GM18508 (cell line): Measurements from ENCODE around the gene ENPP6.
"Not testable (repeated sequence)": the region's sequence is repeated elsewhere in the genome, so short reads cannot be mapped to it uniquely, and the experiment has no call there.

Experiments used
- ATAC-seq: cut with Tn5 transposase; IDR thresholded peaks from one replicate; pipeline ENCODE4 v1.9.1; 2021; ENCODE audit warnings: moderate number of reproducible peaks; ENCODE audit not compliant: insufficient read depth, unreplicated experiment

The ENPP6 gene

DNA sequence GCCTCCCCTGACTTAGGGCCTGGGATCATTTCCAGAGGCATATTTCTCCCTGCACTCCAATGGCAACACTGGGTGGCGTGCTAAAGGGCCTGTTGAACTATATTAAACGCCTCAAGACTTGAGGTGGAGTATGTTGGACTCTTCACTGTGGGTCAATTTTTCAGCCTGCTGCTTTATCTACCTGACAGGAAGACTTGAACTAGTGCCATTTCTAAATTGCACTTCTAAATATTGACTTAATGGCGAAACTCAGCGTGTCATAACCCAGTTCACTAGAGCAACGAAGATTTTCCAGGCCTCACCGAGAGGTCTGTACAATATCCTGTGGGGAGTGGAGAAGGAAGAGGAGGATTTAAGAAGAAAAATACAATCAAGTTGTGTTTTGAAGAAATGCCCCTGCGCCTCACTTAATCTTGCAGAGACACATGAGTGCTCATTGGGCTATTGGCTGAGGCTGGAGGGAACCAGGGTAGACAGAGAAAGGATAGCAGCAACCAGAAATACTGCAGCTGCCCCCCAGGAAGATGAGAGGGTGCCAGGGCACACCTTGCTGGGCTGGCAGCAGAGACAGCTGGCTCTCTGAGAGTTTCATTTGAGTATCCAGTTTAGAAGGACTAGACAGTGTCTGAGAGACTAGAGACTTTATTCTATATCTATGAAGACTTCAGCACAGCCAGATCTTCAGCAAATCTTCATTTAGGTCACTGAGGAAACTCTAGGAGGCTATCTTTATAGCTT, 67.4 kb downstream of the ENPP6 start:
- no peak for ATAC-seq

GRCh38 chr4:184148738-184149637, 68.7 kb downstream of the ENPP6 start:
- no peak for ATAC-seq

DNA sequence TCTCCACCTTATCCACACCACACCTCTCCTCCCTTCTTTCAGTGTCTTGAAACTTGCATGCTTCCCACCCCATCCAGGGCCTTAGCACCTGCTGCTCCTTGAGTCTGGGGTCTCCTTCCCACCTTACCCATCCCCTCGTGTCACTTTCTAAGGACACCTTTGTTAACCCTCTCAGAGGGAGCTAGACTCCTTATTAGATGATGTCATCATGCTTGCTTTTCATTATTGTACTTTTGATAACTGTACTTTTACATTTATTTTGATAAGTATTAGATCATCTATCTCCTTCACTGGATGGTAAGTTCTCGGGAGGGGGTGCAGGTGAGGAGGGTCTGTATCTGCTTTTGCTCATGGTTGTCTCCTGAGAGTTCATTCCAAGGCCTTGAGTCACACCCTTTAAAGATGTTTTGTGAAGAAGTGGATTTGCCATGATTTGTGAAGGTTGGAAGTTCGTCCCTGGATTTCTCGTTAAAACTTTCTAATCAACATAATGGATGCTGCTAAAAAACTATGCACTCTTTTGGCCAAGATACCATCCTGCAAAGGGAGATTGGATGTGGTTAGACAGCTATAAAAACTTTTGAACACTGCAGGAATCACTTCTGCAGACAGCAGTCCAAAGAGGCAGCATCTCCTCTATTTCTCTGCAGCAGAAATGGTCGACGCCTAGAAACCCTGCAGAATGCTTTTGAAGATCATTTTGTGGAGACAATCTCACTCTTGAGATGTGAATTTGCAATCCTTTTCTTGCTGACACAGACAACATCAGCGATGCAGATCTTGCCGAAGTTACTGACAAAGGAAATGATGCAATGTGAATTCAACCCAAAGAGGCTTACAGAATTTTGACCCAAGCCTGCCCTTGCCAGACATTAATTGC, 69.6 kb downstream of the ENPP6 start:
- no peak for ATAC-seq

DNA sequence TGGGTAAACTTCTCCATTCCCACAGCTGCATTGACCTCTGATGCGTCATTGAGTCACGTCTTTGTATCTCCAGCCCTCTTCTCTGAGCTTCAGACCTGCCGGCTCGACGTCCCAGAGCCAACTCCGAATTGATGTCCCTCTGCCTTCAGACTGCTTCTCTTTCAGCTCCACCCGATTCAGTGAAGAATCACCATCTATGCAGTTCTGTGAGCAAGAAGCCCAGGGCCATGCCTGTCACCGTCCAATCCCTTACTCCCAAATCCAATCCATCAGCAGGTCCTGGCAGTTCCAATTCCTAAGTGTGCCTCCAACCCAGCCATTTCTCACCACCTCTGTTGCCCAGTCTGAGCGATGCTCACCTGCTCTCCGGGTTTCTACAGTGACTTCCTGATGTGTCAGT, 70.7 kb downstream of the ENPP6 start:
- no peak for ATAC-seq

DNA sequence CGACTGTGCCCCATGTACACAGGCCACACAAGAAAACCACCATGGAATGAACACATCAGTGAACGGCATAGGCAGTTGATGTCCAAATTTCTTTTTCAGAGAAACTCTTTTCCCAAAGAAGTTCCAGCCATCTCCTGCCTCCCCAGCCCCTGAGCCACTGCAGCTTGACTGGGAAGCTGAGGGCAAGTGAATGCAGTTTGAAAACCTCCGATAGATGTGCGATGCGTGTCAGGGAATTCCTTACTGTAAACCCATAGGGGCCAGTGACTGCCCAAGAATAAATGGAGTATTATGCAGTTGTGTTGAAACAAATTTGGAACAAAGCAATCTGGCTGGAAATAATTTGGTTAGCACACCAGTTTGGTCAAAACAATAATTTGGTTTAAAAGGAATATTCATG, 72.1 kb downstream of the ENPP6 start:
- no peak for ATAC-seq

- no peak for ATAC-seq
These were observed 73.7 kb downstream of the ENPP6 start for GRCh38 chr4:184143770-184144564.

- no peak for ATAC-seq
These were observed 75.3 kb downstream of the ENPP6 start for GRCh38 chr4:184142121-184143000.

GRCh38 chr4:184140901-184141300, 76.8 kb downstream of the ENPP6 start:
- not testable (repeated sequence) for ATAC-seq

GRCh38 chr4:184136525-184136924, 81.1 kb downstream of the ENPP6 start:
- ATAC-seq = no peak

- no peak for ATAC-seq
These were observed 90.9 kb downstream of the ENPP6 start for GRCh38 chr4:184126800-184127199.

DNA sequence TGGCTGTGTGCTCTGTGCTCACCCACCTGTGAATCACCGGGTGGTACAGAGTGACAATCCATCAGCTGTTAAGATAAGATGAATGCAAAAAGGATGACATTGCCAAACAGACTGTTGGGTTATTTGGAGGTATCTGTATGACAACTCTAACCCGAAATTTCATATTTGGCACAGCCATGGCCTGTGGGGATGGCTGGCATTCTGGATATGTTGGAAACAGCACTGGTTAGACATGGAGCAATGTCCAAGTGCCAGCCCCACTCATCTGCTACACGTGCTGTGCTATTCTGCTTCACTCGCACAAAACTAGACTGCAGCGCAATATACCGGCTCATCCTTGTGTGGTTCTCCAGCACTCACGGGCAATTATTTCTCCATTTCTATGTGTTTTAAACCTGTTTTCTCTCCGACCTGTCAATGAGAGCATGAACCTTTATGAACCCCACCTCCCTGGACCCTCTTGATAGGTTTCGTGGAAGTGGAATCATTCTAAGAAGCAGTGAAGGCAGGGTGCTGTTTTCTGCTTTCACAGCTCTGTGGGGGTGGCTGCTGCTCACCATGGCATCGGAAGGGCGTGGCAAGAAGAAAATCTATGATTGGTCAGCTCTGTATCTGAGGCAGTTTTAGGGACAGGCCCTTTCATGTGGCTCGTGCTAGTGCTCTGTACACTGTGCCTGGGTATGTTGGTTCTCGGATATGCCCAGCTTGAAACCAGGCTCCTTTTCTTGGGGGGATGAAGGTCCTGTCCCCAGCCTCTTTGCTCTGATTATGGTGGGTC, 94.9 kb downstream of the ENPP6 start:
- no peak for ATAC-seq

- ATAC-seq = no peak
These were observed 97.0 kb downstream of the ENPP6 start for GRCh38 chr4:184120549-184121127.

DNA sequence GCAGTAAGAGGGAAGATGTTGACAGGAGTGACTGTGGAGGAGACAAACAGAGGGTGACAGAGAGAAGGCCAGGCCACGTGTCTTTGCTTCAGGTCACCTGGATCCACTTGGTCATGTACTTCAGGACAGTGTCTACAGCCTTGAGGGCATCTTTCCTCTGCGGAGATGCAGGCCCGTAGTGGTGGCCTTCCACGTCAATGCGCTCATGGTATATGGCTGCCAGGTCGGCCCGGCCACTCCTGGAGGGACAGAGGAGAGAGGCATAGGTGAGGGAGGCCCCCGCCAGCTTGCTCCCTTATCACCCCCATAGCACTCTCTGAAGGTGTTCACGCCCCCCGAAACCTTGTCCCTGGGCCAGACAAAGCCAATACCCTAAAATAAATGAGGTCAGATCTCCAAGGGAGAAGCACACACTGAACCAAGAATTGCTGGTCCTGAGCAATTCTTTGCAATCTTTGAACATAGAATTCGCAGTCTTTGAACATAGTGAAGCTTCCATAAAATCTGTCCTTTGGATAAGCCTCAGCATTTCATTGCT, 99.9 kb downstream of the ENPP6 start:
- no peak for ATAC-seq

DNA sequence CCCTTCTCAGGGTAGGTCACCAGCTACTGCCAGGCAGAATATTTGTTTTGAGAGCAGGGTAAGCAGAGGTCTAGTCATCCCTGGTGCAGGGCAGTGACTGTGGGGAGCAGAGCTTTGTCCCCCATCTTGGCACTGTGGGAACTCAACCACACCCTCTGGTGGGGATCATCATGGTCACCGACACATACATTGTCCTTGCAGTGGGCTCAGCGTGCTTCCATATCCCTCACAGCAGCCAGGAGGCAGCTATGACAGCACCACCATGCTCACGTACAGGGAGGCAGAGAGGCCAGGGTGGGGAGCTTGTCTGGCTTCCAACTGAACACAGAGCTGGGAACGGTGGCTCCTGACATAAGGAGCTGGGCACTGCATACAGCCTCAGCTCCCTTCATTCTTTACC, 102.3 kb downstream of the ENPP6 start:
- no peak for ATAC-seq

DNA sequence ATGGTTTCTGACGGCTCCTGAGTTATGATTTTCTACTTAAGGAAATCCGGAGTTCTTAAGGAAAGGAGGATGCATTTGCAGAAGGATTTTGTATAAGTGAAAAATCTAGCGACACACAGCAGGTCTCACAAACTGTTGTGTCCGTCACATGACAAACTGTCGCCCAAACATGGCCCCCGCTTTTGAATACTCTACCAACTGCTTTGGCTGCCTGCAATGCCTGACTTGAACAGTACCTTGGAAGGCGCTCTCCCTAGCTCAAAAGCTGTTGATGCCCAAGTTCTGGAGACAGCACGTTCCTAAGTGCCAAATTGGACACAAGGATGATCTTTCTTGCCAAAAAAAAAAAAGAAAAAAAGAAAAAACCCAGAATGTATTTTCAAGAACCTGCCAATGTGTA, 103.2 kb downstream of the ENPP6 start:
- no peak for ATAC-seq

GRCh38 chr4:184112006-184112550, 105.6 kb downstream of the ENPP6 start:
- ATAC-seq = no peak

- no peak for ATAC-seq
These were observed 106.3 kb downstream of the ENPP6 start for GRCh38 chr4:184111233-184111832.
